Measurements from ENCODE around the gene BEND5. TPM values are rescaled to one million over a fixed set of nuclear protein-coding genes. Genes with fewer than 3 reads are reported as not detected.

BEND5 gene
- total and polyA plus RNA-seq, 2 of the 8 experiments (the other 6 are each of a cell fraction or from before 2014, with no cell fraction given): 3.8 to 7.5 TPM

DNA sequence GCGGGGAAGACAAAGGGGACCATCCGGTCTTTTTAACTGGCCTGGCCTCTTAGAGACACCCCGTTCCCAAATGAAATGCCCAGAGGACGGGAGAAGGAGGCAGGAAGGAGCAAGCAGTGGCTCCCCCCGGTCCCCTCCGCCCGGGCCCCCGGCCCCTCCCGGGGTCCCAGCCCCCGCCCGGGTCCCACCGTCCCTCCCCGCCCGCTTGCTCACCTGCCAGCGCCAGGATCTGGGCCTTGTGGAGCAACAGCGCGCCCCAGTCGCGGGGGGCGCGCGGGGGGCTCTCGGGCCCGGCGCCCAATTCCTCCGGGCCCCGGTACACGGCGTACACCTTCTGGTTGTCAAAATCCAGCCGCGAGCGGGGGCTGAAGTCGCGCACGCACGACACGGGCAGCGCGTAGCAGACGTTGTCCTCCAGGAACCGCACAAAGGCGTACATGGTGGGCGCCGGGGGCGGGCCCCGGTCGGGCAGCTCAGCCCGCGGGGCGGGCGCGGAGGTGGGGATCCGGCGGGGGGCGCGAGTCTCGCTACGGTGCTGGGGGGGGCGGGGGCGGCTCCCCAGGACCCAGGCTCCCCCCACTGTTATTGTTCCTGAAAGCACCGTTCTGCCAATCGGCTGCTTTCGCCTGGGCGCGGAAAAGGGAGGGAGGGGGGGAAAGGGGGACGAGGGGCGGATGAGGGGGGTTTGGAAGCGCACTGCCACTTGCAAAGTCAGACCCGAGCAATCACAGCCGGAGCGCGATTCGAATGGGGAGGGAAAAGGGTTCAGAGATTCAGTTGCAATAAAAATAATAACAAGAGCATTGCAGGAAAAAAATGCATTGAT lies at the start of gene BEND5 (continued):
- TF ChIP-seq, protein P1, sequence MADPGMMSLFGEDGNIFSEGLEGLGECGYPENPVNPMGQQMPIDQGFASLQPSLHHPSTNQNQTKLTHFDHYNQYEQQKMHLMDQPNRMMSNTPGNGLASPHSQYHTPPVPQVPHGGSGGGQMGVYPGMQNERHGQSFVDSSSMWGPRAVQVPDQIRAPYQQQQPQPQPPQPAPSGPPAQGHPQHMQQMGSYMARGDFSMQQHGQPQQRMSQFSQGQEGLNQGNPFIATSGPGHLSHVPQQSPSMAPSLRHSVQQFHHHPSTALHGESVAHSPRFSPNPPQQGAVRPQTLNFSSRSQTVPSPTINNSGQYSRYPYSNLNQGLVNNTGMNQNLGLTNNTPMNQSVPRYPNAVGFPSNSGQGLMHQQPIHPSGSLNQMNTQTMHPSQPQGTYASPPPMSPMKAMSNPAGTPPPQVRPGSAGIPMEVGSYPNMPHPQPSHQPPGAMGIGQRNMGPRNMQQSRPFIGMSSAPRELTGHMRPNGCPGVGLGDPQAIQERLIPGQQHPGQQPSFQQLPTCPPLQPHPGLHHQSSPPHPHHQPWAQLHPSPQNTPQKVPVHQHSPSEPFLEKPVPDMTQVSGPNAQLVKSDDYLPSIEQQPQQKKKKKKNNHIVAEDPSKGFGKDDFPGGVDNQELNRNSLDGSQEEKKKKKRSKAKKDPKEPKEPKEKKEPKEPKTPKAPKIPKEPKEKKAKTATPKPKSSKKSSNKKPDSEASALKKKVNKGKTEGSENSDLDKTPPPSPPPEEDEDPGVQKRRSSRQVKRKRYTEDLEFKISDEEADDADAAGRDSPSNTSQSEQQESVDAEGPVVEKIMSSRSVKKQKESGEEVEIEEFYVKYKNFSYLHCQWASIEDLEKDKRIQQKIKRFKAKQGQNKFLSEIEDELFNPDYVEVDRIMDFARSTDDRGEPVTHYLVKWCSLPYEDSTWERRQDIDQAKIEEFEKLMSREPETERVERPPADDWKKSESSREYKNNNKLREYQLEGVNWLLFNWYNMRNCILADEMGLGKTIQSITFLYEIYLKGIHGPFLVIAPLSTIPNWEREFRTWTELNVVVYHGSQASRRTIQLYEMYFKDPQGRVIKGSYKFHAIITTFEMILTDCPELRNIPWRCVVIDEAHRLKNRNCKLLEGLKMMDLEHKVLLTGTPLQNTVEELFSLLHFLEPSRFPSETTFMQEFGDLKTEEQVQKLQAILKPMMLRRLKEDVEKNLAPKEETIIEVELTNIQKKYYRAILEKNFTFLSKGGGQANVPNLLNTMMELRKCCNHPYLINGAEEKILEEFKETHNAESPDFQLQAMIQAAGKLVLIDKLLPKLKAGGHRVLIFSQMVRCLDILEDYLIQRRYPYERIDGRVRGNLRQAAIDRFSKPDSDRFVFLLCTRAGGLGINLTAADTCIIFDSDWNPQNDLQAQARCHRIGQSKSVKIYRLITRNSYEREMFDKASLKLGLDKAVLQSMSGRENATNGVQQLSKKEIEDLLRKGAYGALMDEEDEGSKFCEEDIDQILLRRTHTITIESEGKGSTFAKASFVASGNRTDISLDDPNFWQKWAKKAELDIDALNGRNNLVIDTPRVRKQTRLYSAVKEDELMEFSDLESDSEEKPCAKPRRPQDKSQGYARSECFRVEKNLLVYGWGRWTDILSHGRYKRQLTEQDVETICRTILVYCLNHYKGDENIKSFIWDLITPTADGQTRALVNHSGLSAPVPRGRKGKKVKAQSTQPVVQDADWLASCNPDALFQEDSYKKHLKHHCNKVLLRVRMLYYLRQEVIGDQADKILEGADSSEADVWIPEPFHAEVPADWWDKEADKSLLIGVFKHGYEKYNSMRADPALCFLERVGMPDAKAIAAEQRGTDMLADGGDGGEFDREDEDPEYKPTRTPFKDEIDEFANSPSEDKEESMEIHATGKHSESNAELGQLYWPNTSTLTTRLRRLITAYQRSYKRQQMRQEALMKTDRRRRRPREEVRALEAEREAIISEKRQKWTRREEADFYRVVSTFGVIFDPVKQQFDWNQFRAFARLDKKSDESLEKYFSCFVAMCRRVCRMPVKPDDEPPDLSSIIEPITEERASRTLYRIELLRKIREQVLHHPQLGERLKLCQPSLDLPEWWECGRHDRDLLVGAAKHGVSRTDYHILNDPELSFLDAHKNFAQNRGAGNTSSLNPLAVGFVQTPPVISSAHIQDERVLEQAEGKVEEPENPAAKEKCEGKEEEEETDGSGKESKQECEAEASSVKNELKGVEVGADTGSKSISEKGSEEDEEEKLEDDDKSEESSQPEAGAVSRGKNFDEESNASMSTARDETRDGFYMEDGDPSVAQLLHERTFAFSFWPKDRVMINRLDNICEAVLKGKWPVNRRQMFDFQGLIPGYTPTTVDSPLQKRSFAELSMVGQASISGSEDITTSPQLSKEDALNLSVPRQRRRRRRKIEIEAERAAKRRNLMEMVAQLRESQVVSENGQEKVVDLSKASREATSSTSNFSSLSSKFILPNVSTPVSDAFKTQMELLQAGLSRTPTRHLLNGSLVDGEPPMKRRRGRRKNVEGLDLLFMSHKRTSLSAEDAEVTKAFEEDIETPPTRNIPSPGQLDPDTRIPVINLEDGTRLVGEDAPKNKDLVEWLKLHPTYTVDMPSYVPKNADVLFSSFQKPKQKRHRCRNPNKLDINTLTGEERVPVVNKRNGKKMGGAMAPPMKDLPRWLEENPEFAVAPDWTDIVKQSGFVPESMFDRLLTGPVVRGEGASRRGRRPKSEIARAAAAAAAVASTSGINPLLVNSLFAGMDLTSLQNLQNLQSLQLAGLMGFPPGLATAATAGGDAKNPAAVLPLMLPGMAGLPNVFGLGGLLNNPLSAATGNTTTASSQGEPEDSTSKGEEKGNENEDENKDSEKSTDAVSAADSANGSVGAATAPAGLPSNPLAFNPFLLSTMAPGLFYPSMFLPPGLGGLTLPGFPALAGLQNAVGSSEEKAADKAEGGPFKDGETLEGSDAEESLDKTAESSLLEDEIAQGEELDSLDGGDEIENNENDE (IDR thresholded peaks at IDR 0.05; ENCODE audit: insufficient replicate concordance, low read length): no peak
- TF ChIP-seq HDAC2 (IDR thresholded peaks at IDR 0.05; ENCODE audit: borderline replicate concordance in 1 of 2, low read depth in 2 of 2, low read length in 2 of 2) (no peak), CREB1 (IDR thresholded peaks at IDR 0.05) (0 out of 2 replicates have a peak, but pooled peaks have one; percentile 9), TCF12 (IDR thresholded peaks at IDR 0.05; ENCODE audit: low read depth, low read length) (no peak), JUND (IDR thresholded peaks at IDR 0.05; ENCODE audit: low read length) (no peak)
- TF ChIP-seq, protein P2, sequence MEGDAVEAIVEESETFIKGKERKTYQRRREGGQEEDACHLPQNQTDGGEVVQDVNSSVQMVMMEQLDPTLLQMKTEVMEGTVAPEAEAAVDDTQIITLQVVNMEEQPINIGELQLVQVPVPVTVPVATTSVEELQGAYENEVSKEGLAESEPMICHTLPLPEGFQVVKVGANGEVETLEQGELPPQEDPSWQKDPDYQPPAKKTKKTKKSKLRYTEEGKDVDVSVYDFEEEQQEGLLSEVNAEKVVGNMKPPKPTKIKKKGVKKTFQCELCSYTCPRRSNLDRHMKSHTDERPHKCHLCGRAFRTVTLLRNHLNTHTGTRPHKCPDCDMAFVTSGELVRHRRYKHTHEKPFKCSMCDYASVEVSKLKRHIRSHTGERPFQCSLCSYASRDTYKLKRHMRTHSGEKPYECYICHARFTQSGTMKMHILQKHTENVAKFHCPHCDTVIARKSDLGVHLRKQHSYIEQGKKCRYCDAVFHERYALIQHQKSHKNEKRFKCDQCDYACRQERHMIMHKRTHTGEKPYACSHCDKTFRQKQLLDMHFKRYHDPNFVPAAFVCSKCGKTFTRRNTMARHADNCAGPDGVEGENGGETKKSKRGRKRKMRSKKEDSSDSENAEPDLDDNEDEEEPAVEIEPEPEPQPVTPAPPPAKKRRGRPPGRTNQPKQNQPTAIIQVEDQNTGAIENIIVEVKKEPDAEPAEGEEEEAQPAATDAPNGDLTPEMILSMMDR (IDR thresholded peaks at IDR 0.05; ENCODE audit: control extremely low read depth in 1 of 3, insufficient read depth in 1 of 3, low read depth in 1 of 3, low read length in 3 of 3): no peak

Data from H1 (cell line).